ENCODE data around the gene MEGF11.

- no peak for TF ChIP-seq CTCF (IDR thresholded peaks at IDR 0.05)
- TF ChIP-seq RXRA (IDR thresholded peaks at IDR 0.05; ENCODE audit: borderline replicate concordance, low read depth), result no peak
- TF ChIP-seq EZH2phosphoT487 (IDR thresholded peaks at IDR 0.05; ENCODE audit: borderline replicate concordance, low read depth), result no peak
- no peak for TF ChIP-seq RCOR1 (IDR thresholded peaks at IDR 0.05; ENCODE audit: low read length)
- no peak for TF ChIP-seq MXI1 (IDR thresholded peaks at IDR 0.05; ENCODE audit: low read depth, low read length)
- TF ChIP-seq TAF1 (IDR thresholded peaks at IDR 0.05; ENCODE audit: borderline replicate concordance, low read depth, low read length), result no peak
- TF ChIP-seq JUND (IDR thresholded peaks at IDR 0.05), result no peak
- no peak for TF ChIP-seq REST (IDR thresholded peaks at IDR 0.05; ENCODE audit: low read depth, low read length)
- no peak for TF ChIP-seq USF1 (IDR thresholded peaks at IDR 0.05; ENCODE audit: borderline replicate concordance, low read depth)
- TF ChIP-seq ZBTB33 (IDR thresholded peaks at IDR 0.05; ENCODE audit: borderline replicate concordance, low read depth), result no peak
Measured at GRCh38 chr15:66069751-66070150, 183.8 kb downstream of the MEGF11 start.
